ENCODE data around the gene SLC35F3.

DNA sequence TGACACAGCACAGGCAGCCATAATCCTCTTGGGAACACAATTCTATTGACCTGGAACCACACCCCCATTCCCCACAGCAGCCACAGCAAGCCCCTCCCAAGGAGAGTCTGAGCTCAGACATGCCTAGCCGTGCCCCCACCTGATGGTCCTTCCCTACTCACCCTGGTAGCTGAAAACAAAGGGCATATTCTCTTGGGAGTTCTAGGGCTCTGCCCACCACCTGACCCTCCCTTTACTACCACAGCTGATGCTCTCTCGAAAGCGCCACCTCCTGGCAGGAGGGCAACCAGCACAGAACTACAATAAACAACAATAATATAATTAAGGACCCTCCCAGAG is 283.9 kb downstream of the SLC35F3 start:
- TF ChIP-seq POLR2A (IDR thresholded peaks at IDR 0.05; ENCODE audit: low read depth, low read length) (no peak), TAF1 (IDR thresholded peaks at IDR 0.05; ENCODE audit: low read depth, low read length) (no peak), PAX5 (IDR thresholded peaks at IDR 0.05; ENCODE audit: insufficient read depth, low read length, severe bottlenecking) (no peak), POLR2AphosphoS5 (IDR thresholded peaks at IDR 0.05; ENCODE audit: low read depth, low read length) (no peak)

All from GM12891 (cell line).